B cell (primary cell): ENCODE measurements around the gene MED8.

ENCODE experiments used
- CTCF ChIP-seq: fragments of 200-600 bp; IDR thresholded peaks from one replicate; pipeline ENCODE4 v1.8.0; 2022; ENCODE audit warnings: antibody characterized with exemption, mild to moderate bottlenecking
- EZH2 ChIP-seq: IDR thresholded peaks from 2 replicates; pipeline ENCODE4 v1.6.1; 2012; ENCODE audit warnings: borderline replicate concordance, low read depth, mild to moderate bottlenecking, moderate library complexity, low read length; ENCODE audit not compliant: insufficient read depth, poor library complexity, severe bottlenecking

- TF ChIP-seq CTCF (no peak), EZH2 (no peak)
Measured at GRCh38 chr1:43435146-43436145, 45.8 kb upstream of the MED8 start.
